Heart left ventricle (tissue), 13 donors: Measurements from ENCODE around the gene EXOC4.

ENCODE experiments used
- CTCF ChIP-seq, 12 donors: fragments of 200-600 bp; sonication (generic) in 4 of 12; IDR thresholded peaks; one replicate each; pipeline versions ENCODE4 v1.5.0 to v1.8.0; 2018 to 2022; ENCODE audit warnings: antibody characterized with exemption in 12 of 12, mild to moderate bottlenecking in 5 of 12
- POLR2A ChIP-seq, 2 donors: fragments of 450-650 bp; IDR thresholded peaks; one replicate each; pipeline ENCODE4 v1.6.1; 2017; ENCODE audit warnings: antibody characterized with exemption in 2 of 2, mild to moderate bottlenecking in 2 of 2, moderate library complexity in 2 of 2
- donor health status: ischemic (EF 13 %, LVEDD 7.1; RV severe dilation, severe dysfunction).
- donor health status: DM: no; HTN: yes; CAD: no.
- donor health status: DM: no; HTN: no; CAD: no.
- donor health status: ischemic (EF 25% LVEDD 6.9; RV normal size, moderate dysfunction).
- donor health status: ischemic (EF 25% LVEDD 5.7; RV mildly dilated, moderate dysfunction).
- donor health status: ischemic (EF 35%, LVEDD 5.7; RV mildly dilated, moderate dysfunction).
- donor health status: nonischemic (EF 11% LVEDD 7.7; RV severe dilation, severe dysfunction).
- donor health status: DM: yes; HTN: yes; CAD: no.
- donor health status: PGD.
- donor health status: ischemic (EF 29% LVEDD 5.4; RV normal size, mild dysfunction).
- donor health status: nonischemic (EF 23%, LVEDD 6.1; RV moderate dilation, normal function).

GRCh38 chr7:133851411-133851810, 598.5 kb downstream of the EXOC4 start:
- TF ChIP-seq CTCF (IDR thresholded peaks at IDR 0.05) (no peak), POLR2A (IDR thresholded peaks at IDR 0.05) (no peak)
